C4-2B (cell line): Measurements from ENCODE around the gene CCL11.

ENCODE experiments used
- CTCF ChIP-seq: fragments of 450-650 bp; conservative IDR thresholded peaks from 2 replicates; pipeline ENCODE4 v1.5.1; 2017; ENCODE audit warnings: mild to moderate bottlenecking
- ZFX ChIP-seq: fragments of 450-650 bp; IDR thresholded peaks from 2 replicates; pipeline ENCODE4 v1.6.1; 2017

DNA sequence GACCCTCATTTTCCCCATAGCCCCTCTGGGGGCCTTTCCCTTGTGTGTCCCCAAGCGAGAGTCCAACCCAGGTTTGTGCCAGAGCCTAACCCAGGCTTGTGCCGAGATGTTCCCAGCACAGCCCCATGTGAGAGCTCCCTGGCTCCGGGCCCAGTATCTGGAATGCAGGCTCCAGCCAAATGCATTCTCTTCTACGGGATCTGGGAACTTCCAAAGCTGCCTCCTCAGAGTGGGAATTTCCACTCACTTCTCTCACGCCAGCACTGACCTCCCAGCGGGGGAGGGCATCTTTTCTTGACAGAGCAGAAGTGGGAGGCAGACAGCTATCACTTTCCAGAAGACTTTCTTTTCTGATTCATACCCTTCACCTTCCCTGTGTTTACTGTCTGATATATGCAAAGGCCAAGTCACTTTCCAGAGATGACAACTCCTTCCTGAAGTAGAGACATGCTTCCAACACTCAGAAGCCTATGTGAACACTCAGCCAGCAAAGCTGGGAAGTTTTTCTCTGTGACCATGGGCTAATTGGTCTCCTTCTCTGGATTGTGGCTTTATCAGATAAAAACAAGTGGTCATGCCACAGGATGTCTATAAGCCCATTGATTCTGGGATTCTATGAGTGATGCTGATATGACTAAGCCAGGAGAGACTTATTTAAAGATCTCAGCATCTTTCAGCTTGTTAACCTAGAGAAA is 33.0 kb upstream of the CCL11 start:
- no peak for TF ChIP-seq CTCF
- TF ChIP-seq ZFX, result no peak
